NCI-H345 (cell line): Measurements from ENCODE around the gene RAPH1.
A peak's percentile ranks its signal among the peaks of the same experiment; 100 is the strongest.

Experiments used
- DNase-seq: peaks from one replicate; lab custom pipeline; 2025; lab: John Stamatoyannopoulos, UW

The RAPH1 gene

GRCh38 chr2:203535078-203535783 lies at the start of gene RAPH1:
Gene RAPH1 (minus strand): TSS chr2:203535301. CDS start chr2:203495353, 39,948 bp downstream.
- peak; percentile 87 for DNase-seq

- peak; percentile 4 for DNase-seq
Observed at GRCh38 chr2:203584784-203585183, 49.7 kb upstream of the RAPH1 start.

DNA sequence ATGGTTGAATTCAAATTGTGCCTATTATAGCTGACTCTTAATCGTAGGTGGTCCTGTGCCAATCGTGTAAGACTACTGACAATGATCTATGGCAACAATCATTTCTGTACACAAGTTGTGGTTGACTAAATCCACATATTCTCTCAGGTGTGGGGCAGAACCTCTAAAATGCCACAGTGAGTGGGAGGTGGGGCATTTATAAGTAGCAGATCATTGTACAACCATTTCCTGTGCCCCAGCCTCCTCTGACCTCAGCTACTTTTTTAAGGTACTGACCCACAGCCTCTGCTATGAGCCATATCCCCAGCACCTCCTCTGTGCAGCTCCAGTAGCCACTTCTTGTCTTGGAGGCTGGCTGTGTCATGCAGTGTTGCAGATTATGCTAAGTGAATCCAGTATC lies 48.6 kb upstream of the RAPH1 start:
- no peak for DNase-seq

GRCh38 chr2:203583084-203583695 lies 48.1 kb upstream of the RAPH1 start:
- DNase-seq: no peak

DNA sequence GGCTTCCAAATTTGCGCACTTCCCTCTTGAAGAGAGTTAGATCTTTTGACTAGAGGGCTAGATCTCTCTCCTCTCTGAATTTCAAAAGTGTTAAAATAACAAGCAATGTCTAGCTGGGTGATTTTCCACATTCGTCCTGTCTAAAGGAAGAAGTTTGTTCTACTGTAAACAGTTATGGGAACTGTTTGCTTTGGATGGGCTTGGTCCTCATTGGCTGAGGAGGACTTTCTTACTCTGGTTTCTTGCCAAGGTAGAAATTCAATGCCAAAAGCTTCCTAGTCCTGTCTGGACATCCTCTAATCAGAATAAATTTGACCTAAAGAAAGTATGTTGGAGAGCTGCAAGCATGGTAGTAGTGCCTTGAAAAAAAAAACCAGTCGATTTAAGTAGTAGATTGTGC lies 47.4 kb upstream of the RAPH1 start:
- no peak for DNase-seq

DNA sequence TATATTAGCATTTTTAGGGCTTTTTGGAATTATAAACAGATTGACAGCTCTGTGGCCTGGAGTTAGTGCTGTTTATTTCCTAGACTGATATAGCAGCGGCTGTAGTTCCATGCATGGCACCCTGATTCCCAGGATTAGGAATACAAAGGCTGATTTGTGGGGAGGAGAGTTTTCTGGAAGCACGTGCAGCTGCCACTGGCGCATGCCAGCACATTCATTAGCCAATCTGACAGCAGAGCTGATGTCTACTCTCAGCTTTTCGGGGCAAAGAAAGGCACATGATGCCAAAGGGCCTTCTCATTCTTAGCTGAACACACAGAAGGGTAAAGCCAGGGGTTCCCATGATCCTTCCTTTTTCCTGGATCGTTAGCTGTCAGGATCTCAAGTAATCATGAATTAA lies 45.7 kb upstream of the RAPH1 start:
- DNase-seq: no peak

GRCh38 chr2:203579730-203580129 lies 44.6 kb upstream of the RAPH1 start:
- no peak for DNase-seq

DNA sequence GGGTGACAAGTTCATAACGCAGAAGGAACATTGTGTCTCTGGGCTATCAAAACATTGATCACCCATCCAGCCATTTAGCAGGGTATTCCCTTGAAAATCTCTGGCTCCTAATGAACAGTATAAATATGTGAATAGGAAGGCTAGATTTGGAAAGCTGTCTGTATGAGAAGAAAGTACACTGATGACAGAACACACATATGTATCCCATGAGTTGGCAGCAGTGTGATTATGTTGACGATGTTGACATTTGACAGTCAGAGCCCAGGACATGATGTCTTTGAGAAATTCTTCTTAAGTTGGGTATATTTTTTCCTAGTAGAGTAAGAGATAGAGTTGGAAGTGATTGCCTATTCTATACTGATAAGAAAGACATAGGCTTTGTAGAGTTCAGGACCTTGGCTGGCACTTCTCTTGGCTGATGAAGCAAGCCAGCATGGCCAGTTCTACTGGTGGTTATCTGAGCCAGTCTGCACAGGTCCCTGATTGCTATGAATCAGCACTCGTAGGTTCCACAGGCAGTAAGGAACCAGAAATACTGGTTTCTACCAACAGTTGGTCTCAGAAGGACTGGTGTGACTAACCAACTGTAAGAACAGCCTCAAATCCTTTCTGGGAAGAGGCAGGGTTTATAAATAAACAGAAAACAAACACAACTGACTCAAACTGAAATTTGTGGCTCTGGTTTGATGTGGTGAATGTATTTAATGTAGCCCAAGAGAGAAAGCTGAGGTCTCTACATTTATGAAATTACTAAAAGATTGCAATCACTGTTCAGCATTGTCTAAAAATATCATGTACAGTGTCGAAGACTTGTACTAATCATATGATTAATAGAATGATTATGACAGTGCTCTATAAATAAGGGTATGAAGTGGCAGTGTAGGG lies 43.9 kb upstream of the RAPH1 start:
- DNase-seq: peak; percentile 68

GRCh38 chr2:203574824-203575223 lies 39.7 kb upstream of the RAPH1 start:
- DNase-seq: no peak

DNA sequence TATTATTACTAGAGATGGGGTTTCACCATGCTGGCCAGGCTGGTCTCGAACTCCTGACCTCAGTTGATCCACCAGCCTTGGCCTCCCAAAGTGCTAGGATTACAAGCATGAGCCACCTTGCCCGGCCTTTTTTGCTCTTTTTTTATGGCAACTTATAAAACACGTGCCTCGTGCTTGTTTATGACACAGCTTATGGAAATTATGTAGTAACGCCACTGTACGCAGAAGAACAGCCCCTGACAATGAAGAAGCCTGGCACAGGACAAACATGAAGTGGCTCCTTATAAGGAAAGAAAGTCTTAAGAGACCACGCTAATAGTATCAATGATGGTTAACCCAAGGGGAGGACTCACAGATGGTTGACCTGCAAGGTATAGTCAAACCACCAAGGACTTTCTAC lies 37.2 kb upstream of the RAPH1 start:
- no peak for DNase-seq

DNA sequence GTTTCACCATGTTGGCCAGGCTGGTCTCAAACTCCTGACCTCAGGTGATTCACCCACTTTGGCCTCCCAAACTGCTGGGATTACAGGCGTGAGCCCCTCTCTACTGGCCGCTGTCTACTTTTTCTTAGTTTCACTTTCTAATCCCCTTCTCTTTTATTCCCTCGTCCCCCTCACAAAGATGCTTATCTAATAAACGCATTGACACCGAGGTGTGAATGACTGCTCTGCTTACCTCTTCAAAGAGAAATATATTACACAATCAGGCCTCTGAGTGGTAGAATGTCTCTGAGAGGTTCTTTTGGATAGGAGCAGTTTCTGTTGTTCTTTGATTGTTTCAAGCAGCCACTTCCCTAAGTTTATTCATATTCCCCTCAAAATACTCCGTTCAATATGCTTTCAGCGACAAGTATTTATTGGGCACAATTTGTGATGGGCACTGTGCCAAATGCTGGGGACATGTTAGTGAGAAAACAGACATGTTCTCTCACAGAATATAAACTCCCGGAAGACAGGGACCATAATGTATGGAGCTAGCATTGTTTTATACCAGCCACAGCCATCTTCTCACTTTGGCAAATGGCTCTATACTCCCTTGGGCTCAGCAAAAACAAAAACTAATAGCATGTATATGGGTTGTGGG lies 34.7 kb upstream of the RAPH1 start:
- DNase-seq: no peak

DNA sequence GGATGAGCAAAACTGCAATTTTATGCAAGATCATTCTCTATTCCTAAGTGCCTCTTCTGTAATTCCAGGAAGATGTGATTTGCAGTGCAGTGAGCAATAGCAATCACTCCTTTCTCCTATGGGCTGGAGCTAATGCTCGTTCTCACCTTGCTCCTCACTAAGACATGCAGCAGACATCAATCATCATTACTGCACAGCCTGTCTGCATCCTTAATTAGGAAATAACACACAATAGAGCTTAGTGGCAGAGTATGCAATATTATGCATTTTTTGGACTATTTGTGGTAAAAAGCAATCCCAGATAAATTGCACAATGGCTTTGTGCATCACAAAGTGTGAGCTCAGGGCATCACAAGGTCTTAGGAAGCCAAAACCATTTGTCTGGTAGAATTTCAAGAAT lies 32.6 kb upstream of the RAPH1 start:
- no peak for DNase-seq

DNA sequence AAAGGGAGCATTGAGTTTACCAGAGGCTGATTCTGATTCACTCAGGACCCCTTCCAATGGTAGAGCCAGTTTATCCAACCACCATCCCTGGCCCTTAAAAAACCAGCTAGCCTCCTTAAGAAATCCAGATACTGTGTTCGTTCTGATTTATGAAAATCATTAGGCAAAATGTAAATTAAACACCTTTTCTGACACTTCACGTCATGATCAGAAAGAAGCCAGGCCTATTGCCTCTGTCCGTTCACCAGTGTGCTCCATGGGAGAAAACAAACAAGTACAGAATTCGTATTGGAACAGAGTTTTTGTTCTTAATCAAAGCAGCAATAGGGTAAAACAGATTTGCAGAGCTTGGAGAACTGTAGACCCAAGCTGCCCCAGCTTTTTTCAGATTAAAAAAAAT lies 31.1 kb upstream of the RAPH1 start:
- DNase-seq: no peak

DNA sequence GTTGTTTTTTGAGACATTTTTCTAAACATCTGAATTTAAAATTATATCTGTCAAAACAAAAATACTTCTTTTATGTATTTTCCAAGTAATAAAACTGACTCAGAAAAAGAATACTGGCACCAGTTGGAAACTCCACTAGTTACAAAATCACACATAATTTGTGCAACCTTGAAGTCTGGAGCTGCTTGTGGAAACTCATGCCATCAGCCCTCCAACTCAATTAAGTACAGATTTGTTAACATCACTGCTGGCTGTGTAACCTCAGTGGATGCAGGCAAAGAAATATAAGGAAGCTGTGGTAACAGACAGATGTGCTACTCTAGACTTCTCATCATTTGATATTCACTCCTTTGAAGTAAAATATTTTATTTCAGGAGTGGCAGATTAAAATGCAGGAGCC lies 30.0 kb upstream of the RAPH1 start:
- no peak for DNase-seq

DNA sequence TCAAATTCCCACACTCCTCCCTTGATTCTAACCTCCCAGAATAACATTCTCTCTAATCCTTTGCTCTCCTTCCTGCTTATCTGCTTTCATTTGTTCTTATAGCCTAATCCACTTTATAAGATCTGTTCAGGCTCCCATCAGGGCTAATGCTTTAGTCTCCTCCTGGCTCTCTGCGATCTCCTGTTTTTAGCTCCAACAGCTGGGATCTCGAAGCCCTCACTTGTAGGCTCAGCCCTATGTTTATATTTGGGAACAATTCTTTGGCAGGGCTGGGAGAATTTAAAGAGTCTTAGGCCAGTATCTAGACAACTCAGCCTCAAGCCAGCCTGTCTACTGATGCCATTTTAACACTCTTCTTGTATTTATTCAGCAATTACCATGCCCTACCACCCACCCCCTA lies 27.2 kb upstream of the RAPH1 start:
- DNase-seq: no peak

DNA sequence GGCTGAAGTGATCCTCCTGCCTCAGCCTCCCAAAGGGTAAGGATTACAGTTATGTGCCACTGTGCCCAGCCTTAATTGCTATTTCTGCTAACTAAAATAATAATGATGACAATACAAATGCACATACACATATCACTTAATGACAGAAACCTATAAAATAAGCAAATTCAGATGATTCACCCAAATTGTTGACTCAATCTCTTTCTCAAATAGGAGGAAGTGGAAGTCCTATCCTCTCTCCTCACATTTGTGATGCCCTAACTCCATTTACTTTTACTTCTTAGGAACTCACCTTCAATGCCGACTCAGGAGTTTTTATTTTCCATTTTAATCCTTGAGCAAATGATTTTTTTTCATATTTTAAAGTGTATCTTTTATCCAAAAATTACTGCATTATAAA lies 24.5 kb upstream of the RAPH1 start:
- no peak for DNase-seq

- no peak for DNase-seq
Observed at GRCh38 chr2:203553784-203554183, 18.7 kb upstream of the RAPH1 start.

DNA sequence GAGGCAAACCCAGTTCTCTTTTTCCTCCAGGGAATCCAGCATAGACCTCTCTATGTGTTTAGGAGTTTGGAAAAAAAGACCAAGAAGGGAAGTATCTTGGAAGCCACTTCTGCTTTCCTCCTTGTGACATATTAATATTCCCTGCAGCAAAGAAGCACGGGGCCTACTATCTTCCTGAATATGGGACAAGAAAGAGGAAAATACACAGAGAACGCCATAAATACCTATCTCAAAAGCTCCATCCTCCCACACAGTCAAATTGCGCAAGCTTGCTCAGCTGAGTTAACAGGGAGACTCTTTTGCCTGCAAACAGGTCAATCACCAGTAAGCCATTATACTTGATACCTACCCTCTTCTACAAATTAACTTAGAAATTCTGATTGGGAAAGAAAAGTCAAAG lies 16.7 kb upstream of the RAPH1 start:
- no peak for DNase-seq

DNA sequence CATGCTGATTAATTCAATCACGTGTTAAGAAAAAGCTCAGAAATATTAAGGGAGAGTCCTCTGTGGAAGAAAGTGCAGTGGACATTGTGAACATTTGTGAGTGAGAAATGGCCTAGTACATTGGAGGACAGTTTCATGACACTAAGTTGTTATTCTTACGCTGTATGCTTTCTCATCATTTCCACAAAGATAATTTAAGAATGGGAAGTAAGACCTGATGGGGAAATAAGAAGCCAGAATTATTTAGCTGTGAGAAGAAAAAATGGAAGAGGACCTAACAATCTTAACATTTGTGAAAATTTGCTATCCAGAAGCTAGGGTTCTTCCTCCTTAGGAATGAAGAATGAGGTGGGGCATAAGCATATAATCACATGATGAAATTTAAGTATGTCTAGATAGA lies 15.2 kb upstream of the RAPH1 start:
- DNase-seq: no peak

GRCh38 chr2:203549406-203549805 lies 14.3 kb upstream of the RAPH1 start:
- DNase-seq: no peak

DNA sequence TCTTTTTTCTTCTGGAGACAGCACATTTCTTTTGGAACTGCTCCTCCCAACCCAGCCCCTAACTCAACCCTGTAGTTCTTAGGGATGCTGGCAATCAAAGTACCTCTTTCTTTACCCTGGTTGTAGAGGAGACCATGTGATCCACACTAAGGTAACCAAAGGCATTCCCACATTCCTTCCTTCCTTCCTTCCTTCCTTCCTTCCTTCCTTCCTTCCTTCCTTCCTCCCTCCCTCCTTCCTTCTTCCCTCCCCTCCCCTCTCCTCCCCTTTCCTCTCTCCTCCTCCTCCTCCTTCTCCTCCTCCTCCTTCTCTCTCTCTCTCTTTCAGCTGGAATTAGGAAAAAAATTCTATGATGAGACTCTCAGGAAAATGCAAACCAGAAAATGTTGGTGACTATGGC lies 13.8 kb upstream of the RAPH1 start:
- no peak for DNase-seq

GRCh38 chr2:203547356-203547755 lies 12.3 kb upstream of the RAPH1 start:
- DNase-seq: no peak

- DNase-seq: no peak
Observed at GRCh38 chr2:203544402-203544801, 9.3 kb upstream of the RAPH1 start.
